Measurements from ENCODE around the gene EFNA5. TPM values are rescaled to one million over a fixed set of nuclear protein-coding genes. Genes with fewer than 3 reads are reported as not detected.
A peak's percentile ranks its signal among the peaks of the same experiment; 100 is the strongest.

Gene EFNA5
- total and polyA plus RNA-seq, 2 experiments from 2014 or later: 7.5 to 10.1 TPM

DNA sequence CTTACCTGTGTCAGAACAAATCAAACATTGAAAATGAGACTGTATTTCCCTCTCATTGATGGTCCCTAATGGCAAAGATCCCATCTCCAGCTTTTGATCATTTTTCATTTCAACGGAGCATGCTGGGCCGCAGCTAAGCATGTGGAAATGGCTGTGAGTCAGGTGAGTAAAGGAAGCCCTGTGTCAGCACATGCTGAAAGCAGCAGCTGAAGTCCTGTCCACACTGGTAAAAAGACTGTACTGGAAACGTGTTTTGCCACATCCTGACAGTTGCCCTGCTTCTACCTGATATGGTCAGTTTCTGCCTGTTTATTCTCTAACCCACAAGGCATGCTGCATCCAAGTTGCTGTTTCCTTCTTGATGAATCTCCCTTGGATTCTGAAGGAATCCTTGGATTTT is 330.1 kb downstream of the EFNA5 start:
- no peak overlapping the region for H3K27ac Mint-ChIP-seq
- Histone ChIP-seq H3K27me3 (ENCODE audit: insufficient read depth) (no peaks in the 10 kb centered on the region), H3K79me2 (replicated peaks; ENCODE audit: insufficient read depth) (no peaks in the 10 kb centered on the region), H3K4me2 (no peak overlapping the region), H3F3A (replicated peaks; ENCODE audit: low read depth) (no peaks in the 10 kb centered on the region), H3K9me2 (ENCODE audit: insufficient read depth) (no peaks in the 10 kb centered on the region; the same call in 1 of the 2 replicates), H3K27ac (ENCODE audit: low read depth) (no peak overlapping the region), H3K4me1 (ENCODE audit: insufficient read depth) (peaks cover 10% of the 10 kb centered on the region), H3K4me3 (no peak overlapping the region), H3K36me3 (ENCODE audit: insufficient read depth) (0 out of 2 replicates have a peak, but pooled peaks cover under 1% of the 10 kb centered on the region), H2AFZ (peak overlapping the region; percentile 33), H4K20me1 (replicated peaks; ENCODE audit: insufficient read depth) (no peaks in the 10 kb centered on the region)
- peaks cover 6% of the 10 kb centered on the region for H3K27me3 Mint-ChIP-seq (ENCODE audit: insufficient read depth, low read depth, poor library complexity)
- ATAC-seq (no peak), DNase-seq (ENCODE audit: low spot score) (no peak)
- H3K9me3 Mint-ChIP-seq: peaks cover 13% of the 10 kb centered on the region
- peaks cover 7% of the 10 kb centered on the region; the same call in 2 of the 3 replicates for H3K36me3 Mint-ChIP-seq (ENCODE audit: low read depth)
- TF ChIP-seq EZH2 (IDR thresholded peaks at IDR 0.05; ENCODE audit: low read depth, unreplicated experiment): no peak
- TF ChIP-seq ZNF331 (CRISPR knock-in tag; IDR thresholded peaks at IDR 0.05; ENCODE audit: low read depth): no peak
- TF ChIP-seq JUNB (IDR thresholded peaks at IDR 0.05; ENCODE audit: unreplicated experiment): no peak
- TF ChIP-seq CREB1 (CRISPR knock-in tag; IDR thresholded peaks at IDR 0.05; ENCODE audit: low read depth): no peak
- TF ChIP-seq CTCF (conservative IDR thresholded peaks at IDR 0.05; ENCODE audit: low read depth in 2 of 2): no peak
- no peak for TF ChIP-seq NANOG (IDR thresholded peaks at IDR 0.05; ENCODE audit: borderline replicate concordance)
- TF ChIP-seq, protein P1, sequence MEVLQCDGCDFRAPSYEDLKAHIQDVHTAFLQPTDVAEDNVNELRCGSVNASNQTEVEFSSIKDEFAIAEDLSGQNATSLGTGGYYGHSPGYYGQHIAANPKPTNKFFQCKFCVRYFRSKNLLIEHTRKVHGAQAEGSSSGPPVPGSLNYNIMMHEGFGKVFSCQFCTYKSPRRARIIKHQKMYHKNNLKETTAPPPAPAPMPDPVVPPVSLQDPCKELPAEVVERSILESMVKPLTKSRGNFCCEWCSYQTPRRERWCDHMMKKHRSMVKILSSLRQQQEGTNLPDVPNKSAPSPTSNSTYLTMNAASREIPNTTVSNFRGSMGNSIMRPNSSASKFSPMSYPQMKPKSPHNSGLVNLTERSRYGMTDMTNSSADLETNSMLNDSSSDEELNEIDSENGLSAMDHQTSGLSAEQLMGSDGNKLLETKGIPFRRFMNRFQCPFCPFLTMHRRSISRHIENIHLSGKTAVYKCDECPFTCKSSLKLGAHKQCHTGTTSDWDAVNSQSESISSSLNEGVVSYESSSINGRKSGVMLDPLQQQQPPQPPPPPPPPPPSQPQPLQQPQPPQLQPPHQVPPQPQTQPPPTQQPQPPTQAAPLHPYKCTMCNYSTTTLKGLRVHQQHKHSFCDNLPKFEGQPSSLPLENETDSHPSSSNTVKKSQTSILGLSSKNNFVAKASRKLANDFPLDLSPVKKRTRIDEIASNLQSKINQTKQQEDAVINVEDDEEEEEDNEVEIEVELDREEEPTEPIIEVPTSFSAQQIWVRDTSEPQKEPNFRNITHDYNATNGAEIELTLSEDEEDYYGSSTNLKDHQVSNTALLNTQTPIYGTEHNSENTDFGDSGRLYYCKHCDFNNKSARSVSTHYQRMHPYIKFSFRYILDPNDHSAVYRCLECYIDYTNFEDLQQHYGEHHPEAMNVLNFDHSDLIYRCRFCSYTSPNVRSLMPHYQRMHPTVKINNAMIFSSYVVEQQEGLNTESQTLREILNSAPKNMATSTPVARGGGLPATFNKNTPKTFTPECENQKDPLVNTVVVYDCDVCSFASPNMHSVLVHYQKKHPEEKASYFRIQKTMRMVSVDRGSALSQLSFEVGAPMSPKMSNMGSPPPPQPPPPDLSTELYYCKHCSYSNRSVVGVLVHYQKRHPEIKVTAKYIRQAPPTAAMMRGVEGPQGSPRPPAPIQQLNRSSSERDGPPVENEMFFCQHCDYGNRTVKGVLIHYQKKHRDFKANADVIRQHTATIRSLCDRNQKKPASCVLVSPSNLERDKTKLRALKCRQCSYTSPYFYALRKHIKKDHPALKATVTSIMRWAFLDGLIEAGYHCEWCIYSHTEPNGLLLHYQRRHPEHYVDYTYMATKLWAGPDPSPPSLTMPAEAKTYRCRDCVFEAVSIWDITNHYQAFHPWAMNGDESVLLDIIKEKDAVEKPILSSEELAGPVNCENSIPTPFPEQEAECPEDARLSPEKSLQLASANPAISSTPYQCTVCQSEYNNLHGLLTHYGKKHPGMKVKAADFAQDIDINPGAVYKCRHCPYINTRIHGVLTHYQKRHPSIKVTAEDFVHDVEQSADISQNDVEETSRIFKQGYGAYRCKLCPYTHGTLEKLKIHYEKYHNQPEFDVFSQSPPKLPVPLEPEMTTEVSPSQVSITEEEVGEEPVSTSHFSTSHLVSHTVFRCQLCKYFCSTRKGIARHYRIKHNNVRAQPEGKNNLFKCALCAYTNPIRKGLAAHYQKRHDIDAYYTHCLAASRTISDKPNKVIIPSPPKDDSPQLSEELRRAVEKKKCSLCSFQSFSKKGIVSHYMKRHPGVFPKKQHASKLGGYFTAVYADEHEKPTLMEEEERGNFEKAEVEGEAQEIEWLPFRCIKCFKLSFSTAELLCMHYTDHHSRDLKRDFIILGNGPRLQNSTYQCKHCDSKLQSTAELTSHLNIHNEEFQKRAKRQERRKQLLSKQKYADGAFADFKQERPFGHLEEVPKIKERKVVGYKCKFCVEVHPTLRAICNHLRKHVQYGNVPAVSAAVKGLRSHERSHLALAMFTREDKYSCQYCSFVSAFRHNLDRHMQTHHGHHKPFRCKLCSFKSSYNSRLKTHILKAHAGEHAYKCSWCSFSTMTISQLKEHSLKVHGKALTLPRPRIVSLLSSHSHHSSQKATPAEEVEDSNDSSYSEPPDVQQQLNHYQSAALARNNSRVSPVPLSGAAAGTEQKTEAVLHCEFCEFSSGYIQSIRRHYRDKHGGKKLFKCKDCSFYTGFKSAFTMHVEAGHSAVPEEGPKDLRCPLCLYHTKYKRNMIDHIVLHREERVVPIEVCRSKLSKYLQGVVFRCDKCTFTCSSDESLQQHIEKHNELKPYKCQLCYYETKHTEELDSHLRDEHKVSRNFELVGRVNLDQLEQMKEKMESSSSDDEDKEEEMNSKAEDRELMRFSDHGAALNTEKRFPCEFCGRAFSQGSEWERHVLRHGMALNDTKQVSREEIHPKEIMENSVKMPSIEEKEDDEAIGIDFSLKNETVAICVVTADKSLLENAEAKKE (CRISPR knock-in tag; IDR thresholded peaks at IDR 0.05): no peak
- no peak for TF ChIP-seq STAT1 (IDR thresholded peaks at IDR 0.05; ENCODE audit: unreplicated experiment)
- TF ChIP-seq REST (IDR thresholded peaks at IDR 0.05; ENCODE audit: unreplicated experiment): no peak
- TF ChIP-seq, protein P2, sequence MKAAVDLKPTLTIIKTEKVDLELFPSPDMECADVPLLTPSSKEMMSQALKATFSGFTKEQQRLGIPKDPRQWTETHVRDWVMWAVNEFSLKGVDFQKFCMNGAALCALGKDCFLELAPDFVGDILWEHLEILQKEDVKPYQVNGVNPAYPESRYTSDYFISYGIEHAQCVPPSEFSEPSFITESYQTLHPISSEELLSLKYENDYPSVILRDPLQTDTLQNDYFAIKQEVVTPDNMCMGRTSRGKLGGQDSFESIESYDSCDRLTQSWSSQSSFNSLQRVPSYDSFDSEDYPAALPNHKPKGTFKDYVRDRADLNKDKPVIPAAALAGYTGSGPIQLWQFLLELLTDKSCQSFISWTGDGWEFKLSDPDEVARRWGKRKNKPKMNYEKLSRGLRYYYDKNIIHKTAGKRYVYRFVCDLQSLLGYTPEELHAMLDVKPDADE (IDR thresholded peaks at IDR 0.05): no peak
- no peak for TF ChIP-seq ZNF114 (CRISPR knock-in tag; IDR thresholded peaks at IDR 0.05)
- no peak for TF ChIP-seq EZH2phosphoT487 (IDR thresholded peaks at IDR 0.05; ENCODE audit: unreplicated experiment)
- TF ChIP-seq POLR2AphosphoS5 (IDR thresholded peaks at IDR 0.05; ENCODE audit: low read depth): no peak
- H3K4me3 Mint-ChIP-seq: no peak overlapping the region
- peaks cover 12% of the 10 kb centered on the region; the same call in 2 of the 3 replicates for H3K4me1 Mint-ChIP-seq
